VCaP (cell line): ENCODE measurements around the gene TMEFF2.

ENCODE experiments used
- H3K27ac ChIP-seq: fragments of 450-650 bp; 2 replicates; pipeline ENCODE4 v1.5.1; 2017
- TF ChIP-seq, protein P1 (sequence below): fragments of 450-650 bp; conservative IDR thresholded peaks from 2 replicates; pipeline ENCODE4 v1.5.1; 2017; ENCODE audit warnings: mild to moderate bottlenecking, moderate library complexity

The TMEFF2 gene

DNA sequence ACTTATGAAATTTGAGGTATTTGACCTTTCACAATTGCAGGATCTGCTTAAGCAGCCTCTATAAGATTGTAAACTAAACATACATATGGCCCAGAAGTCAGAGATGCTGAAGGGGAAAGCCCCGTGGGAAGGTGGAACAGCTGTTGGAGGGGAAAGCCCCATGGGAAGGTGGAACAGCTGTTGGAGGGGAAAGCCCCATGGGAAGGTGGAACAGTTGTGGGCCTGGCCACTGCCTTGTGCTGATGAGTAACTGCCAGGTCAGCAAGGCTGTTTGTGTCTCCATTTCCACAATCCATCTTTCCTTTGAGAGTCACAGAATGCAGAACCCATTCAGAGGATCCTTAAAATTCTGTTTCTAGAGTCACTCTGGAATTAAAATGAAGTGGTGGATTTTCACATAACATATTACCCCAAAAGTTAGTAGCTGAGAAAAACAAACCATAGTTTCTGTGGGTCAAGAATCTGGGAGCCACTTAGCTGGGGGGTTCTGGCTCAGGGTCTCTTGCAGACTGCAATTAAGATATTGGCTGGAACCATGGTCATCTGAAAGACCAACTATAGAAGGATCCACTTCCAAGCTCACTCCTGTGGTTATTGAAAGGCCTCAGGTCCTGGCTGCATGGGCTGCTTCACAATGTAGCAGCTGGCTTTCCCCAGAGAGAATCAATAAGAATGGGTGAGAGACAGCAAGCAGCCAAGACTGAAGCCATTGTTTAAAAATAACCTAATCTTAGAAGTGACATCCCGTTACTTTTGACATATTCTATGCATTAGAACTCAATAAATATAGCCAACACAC lies 261.2 kb downstream of the TMEFF2 start:
- TF ChIP-seq, protein P1, sequence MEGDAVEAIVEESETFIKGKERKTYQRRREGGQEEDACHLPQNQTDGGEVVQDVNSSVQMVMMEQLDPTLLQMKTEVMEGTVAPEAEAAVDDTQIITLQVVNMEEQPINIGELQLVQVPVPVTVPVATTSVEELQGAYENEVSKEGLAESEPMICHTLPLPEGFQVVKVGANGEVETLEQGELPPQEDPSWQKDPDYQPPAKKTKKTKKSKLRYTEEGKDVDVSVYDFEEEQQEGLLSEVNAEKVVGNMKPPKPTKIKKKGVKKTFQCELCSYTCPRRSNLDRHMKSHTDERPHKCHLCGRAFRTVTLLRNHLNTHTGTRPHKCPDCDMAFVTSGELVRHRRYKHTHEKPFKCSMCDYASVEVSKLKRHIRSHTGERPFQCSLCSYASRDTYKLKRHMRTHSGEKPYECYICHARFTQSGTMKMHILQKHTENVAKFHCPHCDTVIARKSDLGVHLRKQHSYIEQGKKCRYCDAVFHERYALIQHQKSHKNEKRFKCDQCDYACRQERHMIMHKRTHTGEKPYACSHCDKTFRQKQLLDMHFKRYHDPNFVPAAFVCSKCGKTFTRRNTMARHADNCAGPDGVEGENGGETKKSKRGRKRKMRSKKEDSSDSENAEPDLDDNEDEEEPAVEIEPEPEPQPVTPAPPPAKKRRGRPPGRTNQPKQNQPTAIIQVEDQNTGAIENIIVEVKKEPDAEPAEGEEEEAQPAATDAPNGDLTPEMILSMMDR = no peak
- H3K27ac ChIP-seq = peak overlapping the region; percentile 60; the same call in 1 of the 2 replicates

DNA sequence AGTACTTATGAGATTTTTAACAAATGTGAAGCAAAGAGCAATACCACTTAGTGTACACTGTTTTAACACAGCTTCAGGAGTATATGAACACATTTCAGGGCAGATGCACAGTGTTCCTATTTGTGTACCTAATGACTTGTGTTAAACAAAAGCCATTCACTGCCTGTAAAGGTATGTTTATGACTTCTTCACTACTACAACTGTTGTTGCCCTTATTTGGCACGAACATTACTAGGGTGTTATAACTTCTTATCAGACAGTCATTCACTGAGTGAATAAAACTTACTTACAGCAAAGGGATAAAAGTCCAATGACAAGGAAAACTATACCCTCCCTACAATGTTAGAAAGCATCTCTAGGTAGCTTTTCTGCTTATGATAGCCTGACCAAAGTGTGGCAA lies 262.4 kb downstream of the TMEFF2 start:
- H3K27ac ChIP-seq = peak overlapping the region; percentile 60

DNA sequence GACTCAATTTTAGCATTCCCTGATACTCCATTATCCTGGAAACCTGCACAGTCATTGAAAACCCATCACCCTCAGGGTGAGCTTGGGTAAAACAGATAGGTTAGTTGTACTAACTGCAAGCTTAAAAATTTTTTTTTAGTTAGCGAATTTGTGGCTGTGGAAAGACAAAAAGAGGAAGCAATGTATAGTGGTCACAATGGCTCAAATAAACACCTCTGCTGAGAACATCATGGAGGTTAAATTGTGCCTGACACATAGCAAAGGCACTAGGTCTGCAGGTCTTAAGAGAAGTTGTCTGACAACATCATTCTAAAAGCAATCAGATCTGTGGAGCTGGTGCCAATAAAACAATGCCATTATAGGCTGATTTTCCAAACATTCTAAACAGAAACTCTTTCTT lies 263.4 kb downstream of the TMEFF2 start:
- TF ChIP-seq, protein P1 = no peak
- peak overlapping the region; percentile 60 for H3K27ac ChIP-seq

More for the DNA sequence above, 262.4 kb downstream of the TMEFF2 start:
- TF ChIP-seq, protein P1 = no peak

DNA sequence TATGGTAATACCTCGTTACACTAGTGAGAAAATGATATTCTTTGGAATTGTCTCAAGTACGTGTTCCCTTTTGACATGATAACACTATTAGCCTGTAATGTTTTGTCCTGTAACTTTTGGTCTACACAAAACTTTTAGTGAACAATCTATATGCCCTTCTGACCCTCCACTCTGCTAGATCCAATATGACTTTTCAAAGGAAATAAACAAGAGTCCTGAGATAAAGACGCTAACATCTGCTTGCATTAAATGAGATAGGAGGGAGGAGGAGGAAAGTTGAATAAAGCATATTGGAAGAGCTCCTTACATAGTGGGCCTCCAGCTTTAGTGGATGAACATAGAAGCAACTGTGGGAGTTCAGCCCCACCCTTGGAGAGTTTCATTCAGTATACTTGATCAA lies 264.5 kb downstream of the TMEFF2 start:
- no peak overlapping the region for H3K27ac ChIP-seq
- TF ChIP-seq, protein P1 = no peak

DNA sequence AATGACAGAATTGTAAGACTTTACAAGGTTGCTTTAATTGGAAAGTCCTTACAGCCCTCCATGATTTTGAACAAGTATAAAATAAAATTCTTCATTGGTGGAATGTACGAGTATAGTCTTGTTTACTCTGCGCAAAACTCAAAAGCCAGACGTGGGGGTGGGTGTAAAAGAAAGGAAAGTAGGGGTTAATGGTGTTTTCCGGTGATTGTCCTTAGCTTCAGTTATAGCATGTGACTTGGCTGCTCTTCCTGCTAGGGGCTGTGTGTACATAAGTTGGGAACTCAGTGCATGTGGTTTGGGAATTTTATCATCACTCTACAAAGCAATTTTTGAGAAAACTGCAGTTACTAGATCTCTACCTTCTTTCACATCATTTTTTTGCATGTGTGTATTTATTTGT lies 265.4 kb downstream of the TMEFF2 start:
- TF ChIP-seq, protein P1 = no peak
- H3K27ac ChIP-seq = no peak overlapping the region

DNA sequence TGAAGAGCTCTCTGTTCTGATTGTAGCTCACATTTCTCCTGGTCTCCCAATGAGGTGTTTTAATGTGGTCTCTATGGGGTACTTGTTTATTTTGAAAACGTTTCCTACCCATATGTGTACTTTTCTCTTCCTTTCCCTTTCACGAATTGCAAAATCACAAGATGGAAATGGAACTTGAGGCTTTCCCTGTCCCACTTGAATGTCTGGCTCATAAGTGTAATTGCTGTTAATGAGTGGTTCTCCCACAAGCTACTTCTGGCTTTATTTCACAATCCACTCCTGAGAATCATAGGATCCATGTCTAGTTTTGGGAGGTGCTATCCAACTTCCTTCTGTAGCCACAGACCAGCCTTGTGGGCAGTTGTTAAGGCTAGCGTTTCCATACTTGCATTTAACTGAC lies 266.7 kb downstream of the TMEFF2 start:
- H3K27ac ChIP-seq = no peak overlapping the region
- TF ChIP-seq, protein P1 = no peak

DNA sequence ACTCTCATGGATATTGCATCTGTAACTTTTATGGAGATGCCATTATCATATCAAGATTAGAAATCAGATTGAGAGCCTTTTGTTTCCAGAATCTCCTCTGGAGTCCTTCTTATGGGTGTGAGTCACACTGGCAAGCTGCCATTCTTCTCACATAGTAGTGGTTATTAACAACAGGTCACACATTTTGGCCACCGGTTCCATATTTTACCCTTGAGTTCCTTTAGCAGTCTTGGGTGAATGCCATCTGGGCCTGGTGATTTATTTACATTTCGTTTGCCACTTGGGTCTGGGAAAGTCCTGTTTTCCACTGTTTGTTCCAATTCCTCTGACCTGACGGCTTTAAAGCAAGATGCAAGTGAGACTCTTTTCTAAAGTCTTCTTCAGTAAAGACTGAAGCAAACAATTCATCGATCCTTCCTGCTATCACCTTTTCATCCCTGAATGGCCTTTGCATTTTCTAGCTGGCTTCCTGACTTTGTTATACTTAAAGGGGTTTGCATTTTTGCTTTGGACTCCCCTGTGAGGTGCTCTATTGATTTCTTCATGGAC lies 267.3 kb downstream of the TMEFF2 start:
- TF ChIP-seq, protein P1 = no peak
- no peak overlapping the region for H3K27ac ChIP-seq
